ENCODE results near the gene PDPR.

DNA sequence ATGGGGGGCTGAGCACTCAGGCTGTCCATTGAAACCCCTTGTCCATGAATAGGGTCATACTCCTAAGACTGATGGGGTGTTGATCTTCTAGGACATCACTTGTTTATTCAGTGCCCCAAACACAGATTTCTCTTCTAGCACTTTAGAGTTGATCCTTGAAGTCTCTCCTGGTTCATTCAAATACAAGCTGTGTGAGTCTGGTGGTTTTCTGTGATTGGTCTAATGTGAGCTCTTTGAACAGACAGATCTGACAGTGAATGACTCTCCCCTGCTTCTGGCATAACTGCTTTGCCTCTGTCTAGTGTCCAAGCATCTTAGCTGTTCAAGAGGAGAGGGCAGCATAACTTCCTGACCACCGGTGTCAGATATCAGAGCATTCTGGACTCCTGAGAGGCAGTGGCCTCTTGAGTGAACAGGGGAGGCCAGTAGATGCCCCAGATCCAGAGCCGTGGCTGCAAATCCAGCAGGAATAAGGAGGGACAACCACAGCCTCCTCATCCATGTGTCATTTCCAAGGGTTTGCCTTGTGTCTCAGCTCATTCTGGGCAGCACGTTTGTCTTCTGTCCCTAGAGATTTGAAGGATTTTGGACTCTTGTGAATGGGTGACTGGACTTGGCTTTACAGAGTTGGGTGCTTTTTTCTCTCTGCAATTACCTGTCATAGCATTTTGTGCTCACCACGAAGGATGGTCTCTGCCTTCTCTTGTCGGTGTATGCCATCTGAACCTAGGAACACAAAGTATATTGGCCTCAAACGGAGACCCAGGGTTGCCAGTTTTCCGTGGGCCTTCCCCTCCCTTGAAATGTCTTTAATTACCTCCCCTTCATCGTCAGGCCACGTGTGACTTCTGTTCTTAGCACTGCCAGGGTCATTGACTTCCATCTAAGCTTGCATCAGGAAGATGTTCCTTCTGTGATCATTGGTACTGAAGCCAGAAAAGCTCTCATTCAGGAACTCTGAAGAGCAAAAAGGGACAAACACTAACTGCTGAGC lies 45.5 kb downstream of the PDPR start:
- TF ChIP-seq EZH2 (IDR thresholded peaks at IDR 0.05; ENCODE audit: low read length, missing control alignments), result no peak
- TF ChIP-seq, protein P1, sequence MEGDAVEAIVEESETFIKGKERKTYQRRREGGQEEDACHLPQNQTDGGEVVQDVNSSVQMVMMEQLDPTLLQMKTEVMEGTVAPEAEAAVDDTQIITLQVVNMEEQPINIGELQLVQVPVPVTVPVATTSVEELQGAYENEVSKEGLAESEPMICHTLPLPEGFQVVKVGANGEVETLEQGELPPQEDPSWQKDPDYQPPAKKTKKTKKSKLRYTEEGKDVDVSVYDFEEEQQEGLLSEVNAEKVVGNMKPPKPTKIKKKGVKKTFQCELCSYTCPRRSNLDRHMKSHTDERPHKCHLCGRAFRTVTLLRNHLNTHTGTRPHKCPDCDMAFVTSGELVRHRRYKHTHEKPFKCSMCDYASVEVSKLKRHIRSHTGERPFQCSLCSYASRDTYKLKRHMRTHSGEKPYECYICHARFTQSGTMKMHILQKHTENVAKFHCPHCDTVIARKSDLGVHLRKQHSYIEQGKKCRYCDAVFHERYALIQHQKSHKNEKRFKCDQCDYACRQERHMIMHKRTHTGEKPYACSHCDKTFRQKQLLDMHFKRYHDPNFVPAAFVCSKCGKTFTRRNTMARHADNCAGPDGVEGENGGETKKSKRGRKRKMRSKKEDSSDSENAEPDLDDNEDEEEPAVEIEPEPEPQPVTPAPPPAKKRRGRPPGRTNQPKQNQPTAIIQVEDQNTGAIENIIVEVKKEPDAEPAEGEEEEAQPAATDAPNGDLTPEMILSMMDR (conservative IDR thresholded peaks at IDR 0.05 in 1 of 2, IDR thresholded peaks at IDR 0.05 in 1 of 2; ENCODE audit: low read depth in 1 of 2, low read length in 2 of 2), result no peak

Measured in fibroblast of lung (primary cell).